Measurements from ENCODE around the gene CCDC179. TPM values are rescaled to one million over a fixed set of nuclear protein-coding genes. Genes with fewer than 3 reads are reported as not detected.

CCDC179 gene
- total RNA-seq, 2 donors from 2014 or later = not detected

DNA sequence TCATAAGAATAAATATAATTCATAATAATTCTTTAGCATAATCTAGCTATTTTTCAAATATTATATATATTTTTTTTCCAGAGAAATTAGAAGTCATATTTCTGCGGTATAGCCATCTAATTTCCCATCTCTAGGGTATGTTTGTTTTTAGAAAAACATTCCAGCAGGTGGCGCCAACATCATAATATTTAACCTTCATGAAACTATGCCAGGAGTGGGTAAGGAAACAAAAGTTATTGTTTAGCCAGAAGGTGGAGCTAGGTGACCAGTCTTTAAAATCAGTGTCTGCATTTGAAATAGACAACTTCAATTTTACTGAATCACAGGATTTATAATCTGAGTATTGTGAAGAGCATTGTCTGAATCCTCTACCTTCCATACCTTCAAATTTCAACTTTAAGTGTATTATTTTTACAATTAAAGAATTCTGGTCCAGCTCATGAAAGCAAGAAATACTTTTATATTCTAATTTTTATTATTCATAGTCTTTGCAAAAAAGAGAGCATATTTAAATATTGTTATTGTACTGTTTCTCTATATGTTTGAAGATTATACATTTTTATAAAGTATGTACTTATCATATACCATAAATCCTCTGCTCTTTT lies 15.7 kb upstream of the CCDC179 start:
- Histone ChIP-seq H3K36me3 (no peaks in the 10 kb centered on the region), H3K4me1 (no peaks in the 10 kb centered on the region), H3K27ac (no peak overlapping the region), H3K9ac (ENCODE audit: low read depth in 2 of 2, low read length in 2 of 2) (no peak overlapping the region), H3K4me3 (no peak overlapping the region), H3K27me3 (no peaks in the 10 kb centered on the region), H3K9me3 (no peaks in the 10 kb centered on the region)
- intact Hi-C loops (cut with DNase I) = loop anchor here (10.0 kb wide), 1 partner anchor 49 kb away; no protein-coding TSS in a partner anchor
- TF ChIP-seq, protein P1, sequence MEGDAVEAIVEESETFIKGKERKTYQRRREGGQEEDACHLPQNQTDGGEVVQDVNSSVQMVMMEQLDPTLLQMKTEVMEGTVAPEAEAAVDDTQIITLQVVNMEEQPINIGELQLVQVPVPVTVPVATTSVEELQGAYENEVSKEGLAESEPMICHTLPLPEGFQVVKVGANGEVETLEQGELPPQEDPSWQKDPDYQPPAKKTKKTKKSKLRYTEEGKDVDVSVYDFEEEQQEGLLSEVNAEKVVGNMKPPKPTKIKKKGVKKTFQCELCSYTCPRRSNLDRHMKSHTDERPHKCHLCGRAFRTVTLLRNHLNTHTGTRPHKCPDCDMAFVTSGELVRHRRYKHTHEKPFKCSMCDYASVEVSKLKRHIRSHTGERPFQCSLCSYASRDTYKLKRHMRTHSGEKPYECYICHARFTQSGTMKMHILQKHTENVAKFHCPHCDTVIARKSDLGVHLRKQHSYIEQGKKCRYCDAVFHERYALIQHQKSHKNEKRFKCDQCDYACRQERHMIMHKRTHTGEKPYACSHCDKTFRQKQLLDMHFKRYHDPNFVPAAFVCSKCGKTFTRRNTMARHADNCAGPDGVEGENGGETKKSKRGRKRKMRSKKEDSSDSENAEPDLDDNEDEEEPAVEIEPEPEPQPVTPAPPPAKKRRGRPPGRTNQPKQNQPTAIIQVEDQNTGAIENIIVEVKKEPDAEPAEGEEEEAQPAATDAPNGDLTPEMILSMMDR (IDR thresholded peaks at IDR 0.05) = peak; percentile 50
- peak; percentile 83 for DNase-seq

DNA sequence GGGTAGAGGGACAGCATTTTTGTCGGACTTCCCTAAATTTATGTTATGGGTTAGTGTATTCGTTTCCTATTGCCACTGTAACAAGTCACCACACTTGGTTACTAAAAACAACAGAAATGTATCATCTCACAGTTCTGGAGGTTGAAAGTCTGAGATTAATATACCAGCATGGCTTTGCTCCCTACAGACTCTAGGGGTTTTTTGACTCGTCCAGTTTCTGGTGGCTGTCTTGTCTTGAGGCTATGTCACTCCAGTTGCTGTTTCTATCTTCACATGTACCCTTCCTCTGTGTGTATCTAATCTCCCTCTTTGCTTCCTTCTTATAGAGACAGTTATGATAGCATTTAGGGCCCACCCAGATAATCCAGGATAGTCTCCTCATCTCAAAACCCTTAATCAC lies 9.1 kb upstream of the CCDC179 start:
- TF ChIP-seq, protein P1 (IDR thresholded peaks at IDR 0.05) = no peak
- intact Hi-C loops (cut with DNase I) = no loop called here
- H3K9ac ChIP-seq (ENCODE audit: low read depth in 2 of 2, low read length in 2 of 2) = no peak overlapping the region
- H3K36me3 ChIP-seq = no peaks in the 10 kb centered on the region
- no peak overlapping the region for H3K4me3 ChIP-seq
- no peak for DNase-seq
- H3K27ac ChIP-seq = no peak overlapping the region
- no peaks in the 10 kb centered on the region for H3K4me1 ChIP-seq
- H3K27me3 ChIP-seq = no peaks in the 10 kb centered on the region
- no peaks in the 10 kb centered on the region for H3K9me3 ChIP-seq

DNA sequence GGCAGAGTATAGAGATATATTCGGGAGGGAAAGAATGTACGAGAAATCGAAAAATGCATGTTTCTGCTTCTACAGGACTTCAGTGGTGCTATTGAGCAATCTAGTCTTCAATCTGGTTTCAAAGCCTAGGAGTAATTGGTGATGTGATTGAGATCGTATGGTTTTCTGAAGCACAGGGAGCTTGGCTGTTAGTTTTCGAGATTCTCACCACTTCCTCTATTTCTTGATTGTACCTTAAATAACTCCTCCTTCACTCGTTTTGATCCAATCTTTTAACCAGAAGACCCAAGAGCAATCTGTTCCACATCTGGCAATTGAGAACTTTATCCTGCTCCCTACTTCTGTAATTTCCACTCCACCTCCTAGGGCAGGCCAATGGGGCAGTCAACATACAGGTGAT lies 518 bp downstream of the CCDC179 start:
- H3K4me3 ChIP-seq = no peak overlapping the region
- no peaks in the 10 kb centered on the region for H3K27me3 ChIP-seq
- H3K36me3 ChIP-seq = no peaks in the 10 kb centered on the region
- intact Hi-C loops (cut with DNase I) = no loop called here
- no peak overlapping the region for H3K27ac ChIP-seq
- DNase-seq = no peak
- no peaks in the 10 kb centered on the region for H3K9me3 ChIP-seq
- H3K4me1 ChIP-seq = no peaks in the 10 kb centered on the region
- no peak overlapping the region for H3K9ac ChIP-seq (ENCODE audit: low read depth in 2 of 2, low read length in 2 of 2)
- TF ChIP-seq, protein P1 (IDR thresholded peaks at IDR 0.05) = no peak

DNA sequence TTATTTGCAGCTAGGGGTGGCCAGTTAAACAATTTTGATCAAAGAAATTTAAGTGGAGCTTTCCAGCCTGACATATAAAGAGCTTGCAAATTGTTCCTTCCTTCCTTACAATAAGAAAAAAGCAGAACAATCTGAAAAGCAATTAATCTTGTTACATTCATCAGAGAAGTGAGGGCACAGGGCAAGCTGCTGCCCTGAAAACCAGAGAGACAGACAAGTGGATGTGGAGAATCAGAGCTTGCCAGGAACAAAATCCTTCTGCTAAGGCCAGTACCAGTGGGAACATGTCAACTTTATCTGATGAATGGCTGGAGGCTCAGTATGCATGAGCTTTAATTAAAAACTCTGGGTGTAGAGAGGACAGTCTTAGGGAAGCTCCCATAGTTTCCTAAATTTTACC lies 8.8 kb downstream of the CCDC179 start:
- no peak for DNase-seq
- no peak overlapping the region for H3K4me3 ChIP-seq
- intact Hi-C loops (cut with DNase I) = no loop called here
- H3K4me1 ChIP-seq = no peaks in the 10 kb centered on the region
- no peaks in the 10 kb centered on the region for H3K9me3 ChIP-seq
- H3K9ac ChIP-seq (ENCODE audit: low read depth in 2 of 2, low read length in 2 of 2) = no peak overlapping the region
- no peaks in the 10 kb centered on the region for H3K27me3 ChIP-seq
- TF ChIP-seq, protein P1 (IDR thresholded peaks at IDR 0.05) = no peak
- H3K27ac ChIP-seq = no peak overlapping the region
- no peaks in the 10 kb centered on the region for H3K36me3 ChIP-seq

DNA sequence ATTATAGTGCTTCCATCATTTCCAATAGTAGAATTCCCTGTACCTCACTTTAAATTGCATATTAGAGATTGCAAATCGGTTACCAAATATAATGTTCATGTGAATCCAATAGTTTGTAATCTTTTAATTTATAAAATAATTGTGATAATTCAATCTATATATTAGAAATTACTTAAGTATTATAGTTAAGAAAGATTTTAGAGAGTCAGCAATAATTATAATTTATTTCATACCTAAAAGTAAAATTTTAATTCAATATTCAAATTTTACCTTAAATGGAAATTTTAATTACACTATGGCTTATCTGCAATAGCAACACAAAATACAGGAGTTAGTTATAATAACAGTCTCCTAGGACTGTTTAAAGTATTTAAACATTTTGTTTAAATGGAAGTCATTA lies 13.5 kb downstream of the CCDC179 start:
- no peak overlapping the region for H3K9ac ChIP-seq (ENCODE audit: low read depth in 2 of 2, low read length in 2 of 2)
- H3K36me3 ChIP-seq = no peaks in the 10 kb centered on the region
- H3K9me3 ChIP-seq = no peaks in the 10 kb centered on the region
- intact Hi-C loops (cut with DNase I) = no loop called here
- H3K4me1 ChIP-seq = no peaks in the 10 kb centered on the region
- no peak overlapping the region for H3K27ac ChIP-seq
- no peaks in the 10 kb centered on the region for H3K27me3 ChIP-seq
- no peak for DNase-seq
- no peak overlapping the region for H3K4me3 ChIP-seq
- TF ChIP-seq, protein P1 (IDR thresholded peaks at IDR 0.05) = no peak
